ENCODE data around the gene BNIPL.

Gene BNIPL

DNA sequence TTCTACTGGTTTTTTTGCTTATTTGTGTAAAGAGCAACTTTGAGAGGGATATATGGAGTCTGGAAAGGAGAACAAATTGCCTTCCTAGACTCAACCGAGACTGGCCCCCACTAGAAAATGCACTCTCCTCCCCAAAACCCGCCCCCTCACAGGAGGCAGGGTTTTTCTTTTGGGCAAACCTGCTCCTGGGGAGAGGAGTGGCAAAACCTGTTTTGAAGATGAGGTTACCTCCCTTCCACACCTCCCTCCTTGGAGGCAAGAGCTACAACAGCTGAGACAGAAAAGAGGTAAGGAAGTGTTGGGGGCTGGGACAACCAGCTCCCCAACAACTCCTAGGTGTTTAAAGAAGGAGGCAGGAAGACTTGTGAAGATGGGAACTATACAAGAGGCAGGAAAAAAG, at the start of gene BNIPL:
Gene BNIPL (plus strand): TSS at position 231 of the 400 bp plus-strand sequence. CDS start 140 bp downstream, at position 371.
- no peak for TF ChIP-seq CTCF (IDR thresholded peaks at IDR 0.05; ENCODE audit: low read depth, low read length, missing control alignments)
- no peak for DNase-seq (ENCODE audit: low read depth)
- no peak within 1 kb of the TSS for H3K4me3 ChIP-seq (ENCODE audit: low read depth, low read length)
- in situ Hi-C loops (cut with HindIII; ENCODE audit: low sequenced_read_pairs), result no loop called here

- no peak overlapping the region for H3K4me3 ChIP-seq (ENCODE audit: low read depth, low read length)
- no peak for DNase-seq (ENCODE audit: low read depth)
- no peak for TF ChIP-seq CTCF (IDR thresholded peaks at IDR 0.05; ENCODE audit: low read depth, low read length, missing control alignments)
- in situ Hi-C loops (cut with HindIII; ENCODE audit: low sequenced_read_pairs), result no loop called here
These were observed 48.5 kb upstream of the BNIPL start for GRCh38 chr1:150987924-150988323.

GRCh38 chr1:150992626-150993025, 43.8 kb upstream of the BNIPL start:
- TF ChIP-seq CTCF (IDR thresholded peaks at IDR 0.05; ENCODE audit: low read depth, low read length, missing control alignments), result no peak
- no peak overlapping the region for H3K4me3 ChIP-seq (ENCODE audit: low read depth, low read length)
- no peak for DNase-seq (ENCODE audit: low read depth)
- in situ Hi-C loops (cut with HindIII; ENCODE audit: low sequenced_read_pairs), result no loop called here

- H3K4me3 ChIP-seq (ENCODE audit: low read depth, low read length), result no peak overlapping the region
- in situ Hi-C loops (cut with HindIII; ENCODE audit: low sequenced_read_pairs), result no loop called here
- no peak for DNase-seq (ENCODE audit: low read depth)
- TF ChIP-seq CTCF (IDR thresholded peaks at IDR 0.05; ENCODE audit: low read depth, low read length, missing control alignments), result no peak
These were observed 42.1 kb upstream of the BNIPL start for GRCh38 chr1:150994248-150994647.

DNA sequence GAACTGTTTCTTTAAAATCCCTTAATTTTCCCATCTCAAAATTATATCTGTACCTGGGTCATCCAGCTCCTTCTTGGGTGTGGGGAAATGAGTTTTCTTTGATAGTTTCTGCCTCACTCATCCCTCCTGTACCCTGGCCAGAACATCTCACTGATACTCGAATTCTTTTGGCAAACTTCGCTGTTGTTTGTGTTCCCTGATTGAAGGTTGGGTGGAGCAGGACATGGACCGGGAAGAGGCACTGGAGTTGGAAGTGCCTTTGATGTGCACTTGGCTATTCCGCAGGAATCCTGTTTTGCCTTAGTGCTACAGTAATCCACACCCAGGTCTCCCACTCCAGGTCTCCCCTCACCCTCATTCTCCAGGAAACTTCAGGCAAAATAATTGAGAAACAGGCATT, 40.9 kb upstream of the BNIPL start:
- TF ChIP-seq CTCF (IDR thresholded peaks at IDR 0.05; ENCODE audit: low read depth, low read length, missing control alignments), result no peak
- in situ Hi-C loops (cut with HindIII; ENCODE audit: low sequenced_read_pairs), result no loop called here
- H3K4me3 ChIP-seq (ENCODE audit: low read depth, low read length), result no peak overlapping the region
- DNase-seq (ENCODE audit: low read depth), result no peak

- no peak overlapping the region for H3K4me3 ChIP-seq (ENCODE audit: low read depth, low read length)
- in situ Hi-C loops (cut with HindIII; ENCODE audit: low sequenced_read_pairs), result no loop called here
- TF ChIP-seq CTCF (IDR thresholded peaks at IDR 0.05; ENCODE audit: low read depth, low read length, missing control alignments), result peak; percentile 65
- no peak for DNase-seq (ENCODE audit: low read depth)
These were observed 40.5 kb upstream of the BNIPL start for GRCh38 chr1:150995896-150996295.
